Endothelial cell of umbilical vein (primary cell): ENCODE data around the gene ZFP57. TPM values are rescaled to one million over a fixed set of nuclear protein-coding genes. Genes with fewer than 3 reads are reported as not detected.

Experiments
- BruUV-seq: library from RNA; stranded (reverse); fragments of 400-500 nt; replicated peaks from 2 replicates; lab custom pipeline; 2021; lab: Mats Ljungman, UMichigan
- CTCF ChIA-PET: fragments of 300-600, 350-600 bp; sonication (Branson Sonifier 250); formaldehyde crosslinking; loops from one replicate; lab custom pipeline; 2021; ENCODE audit warnings: antibody characterized with exemption, inconsistent platforms; lab: Charles Lee
- POLR2A ChIA-PET: fragments of 300-600, 350-600 bp; sonication (Branson Sonifier 250); formaldehyde crosslinking; loops from one replicate; lab custom pipeline; 2021; ENCODE audit warnings: antibody characterized with exemption, inconsistent platforms; lab: Charles Lee
- DNase-seq: peaks from one replicate; pipeline ENCODE4 v3.0.0-alpha.2; 2011; ENCODE audit warnings: low read depth, low spot score
- FAIRE-seq: peaks from 2 replicates; lab custom pipeline; 2011; peaks lifted over from hg19 to GRCh38; lab: Jason Lieb, UNC
- H2AFZ ChIP-seq: 2 replicates; pipeline ENCODE4 v1.6.0; 2012; ENCODE audit warnings: low read depth, low read length, control low read depth, inconsistent platforms
- H3K27ac ChIP-seq: 2 replicates; pipeline ENCODE4 v1.5.1; 2011; ENCODE audit warnings: low read depth, mild to moderate bottlenecking, control low read depth, low read length, moderate library complexity; ENCODE audit not compliant: insufficient read depth
- H3K27me3 ChIP-seq, 2 experiments: 2 replicates each; pipeline versions ENCODE4 v1.6.0 to v1.6.1; 2011; ENCODE audit warnings: low read length in 2 of 2, mixed read lengths in 1 of 2; ENCODE audit not compliant: control insufficient read depth in 2 of 2, insufficient read depth in 2 of 2
- H3K36me3 ChIP-seq, 2 experiments: 2 replicates in 1 of 2; 3 replicates in 1 of 2; pipeline ENCODE4 v1.5.1; 2011; ENCODE audit warnings: low read length in 2 of 2, mild to moderate bottlenecking in 1 of 2, moderate library complexity in 1 of 2; ENCODE audit not compliant: control insufficient read depth in 2 of 2, insufficient read depth in 2 of 2; ENCODE audit errors: extremely low read depth in 1 of 2
- H3K4me1 ChIP-seq: 3 replicates; pipeline ENCODE4 v1.5.1; 2011; ENCODE audit warnings: mild to moderate bottlenecking, low read length; ENCODE audit not compliant: control insufficient read depth, insufficient read depth; ENCODE audit errors: extremely low read depth
- H3K4me2 ChIP-seq: 2 replicates; pipeline ENCODE4 v1.6.1; 2011; ENCODE audit warnings: low read length, control low read depth, mixed read lengths; ENCODE audit not compliant: insufficient read depth
- H3K4me3 ChIP-seq, 3 experiments: fragments of 200-600 bp in 1 of 3; sonication (generic), shearing (Covaris generic) in 1 of 3; replicated peaks in 1 of 3; 2 replicates each; pipeline ENCODE4 v1.5.1; 2011 to 2016; ENCODE audit warnings: control low read depth in 3 of 3, low read length in 3 of 3, mild to moderate bottlenecking in 2 of 3, inconsistent platforms in 1 of 3, low read depth in 1 of 3, moderate library complexity in 1 of 3; ENCODE audit not compliant: insufficient read depth in 1 of 3
- H3K79me2 ChIP-seq: 2 replicates; pipeline ENCODE4 v1.6.0; 2012; ENCODE audit warnings: low read length, inconsistent platforms; ENCODE audit not compliant: control insufficient read depth, insufficient read depth
- H3K9ac ChIP-seq: replicated peaks from 2 replicates; pipeline ENCODE3; 2011; ENCODE audit warnings: low read length, control low read depth; ENCODE audit not compliant: insufficient read depth; ENCODE audit errors: extremely low read depth
- H3K9me1 ChIP-seq: replicated peaks from 3 replicates; pipeline ENCODE4 v1.6.0; 2011; ENCODE audit warnings: mild to moderate bottlenecking, low read length; ENCODE audit not compliant: control insufficient read depth, insufficient read depth; ENCODE audit errors: extremely low read depth
- H3K9me3 ChIP-seq: replicated peaks from 2 replicates; pipeline ENCODE4 v1.5.1; 2012; ENCODE audit warnings: low read length, inconsistent platforms; ENCODE audit not compliant: control insufficient read depth, insufficient read depth
- H4K20me1 ChIP-seq: replicated peaks from 2 replicates; pipeline ENCODE3; 2011; ENCODE audit warnings: mild to moderate bottlenecking, low read length; ENCODE audit not compliant: control insufficient read depth, insufficient read depth; ENCODE audit errors: extremely low read depth
- EZH2 ChIP-seq: IDR thresholded peaks from 2 replicates; pipeline ENCODE4 v1.6.1; 2012; ENCODE audit warnings: borderline replicate concordance, low read depth, mild to moderate bottlenecking, moderate library complexity, low read length, inconsistent platforms; ENCODE audit not compliant: severe bottlenecking
- GATA2 ChIP-seq: IDR thresholded peaks from 2 replicates; pipeline ENCODE4 v1.7.0; 2011; ENCODE audit warnings: low read depth, mild to moderate bottlenecking, moderate library complexity, mixed read lengths, low read length; ENCODE audit not compliant: insufficient read length, insufficient read depth
- JUN ChIP-seq: IDR thresholded peaks from 2 replicates; pipeline ENCODE4 v1.6.1; 2011; ENCODE audit warnings: borderline replicate concordance, low read depth; ENCODE audit not compliant: insufficient read length, insufficient read depth
- MYC ChIP-seq: IDR thresholded peaks from one replicate; pipeline ENCODE4 v1.6.1; 2011; ENCODE audit warnings: mild to moderate bottlenecking, low read depth, low read length
- POLR2A ChIP-seq: IDR thresholded peaks from 2 replicates; pipeline ENCODE4 v1.6.1; 2012; ENCODE audit warnings: low read depth, mild to moderate bottlenecking, control low read depth, low read length
- dilution Hi-C: fragments of 300-500 bp; cut with MboI; formaldehyde crosslinking; loops from one replicate; pipeline ENCODE4 v1.15.0; 2019; ENCODE audit warnings: low sequenced_read_pairs; ENCODE audit not compliant: extremely low pct_ligation_motif_present
- intact Hi-C: fragments of 100-400 bp; cut with micrococcal nuclease; formaldehyde crosslinking; loops from one replicate; pipeline ENCODE4 v1.10.0; 2022
- polyA plus RNA-seq, 4 experiments: library from polyadenylated mRNA; depleted of rRNA in 3 of 4; stranded (reverse) in 3 of 4; unstranded in 1 of 4; fragments of >200 nt; gene quantifications; 2 replicates each; pipeline versions ENCODE4 v1.2.1 to v1.2.3, GENCODE V29; 2011 to 2012; ENCODE audit warnings: missing spikeins in 1 of 4
- total RNA-seq: library from RNA; stranded (reverse); gene quantifications from 2 replicates; pipeline ENCODE4 v1.2.3, GENCODE V29; 2021
- TF ChIP-seq, protein P1 (sequence below), 2 donors: IDR thresholded peaks; 1 replicate in 1 of 2; 2 replicates in 1 of 2; pipeline ENCODE4 v1.5.1; 2011; ENCODE audit warnings: low read length in 2 of 2, mild to moderate bottlenecking in 2 of 2, moderate library complexity in 2 of 2, control low read depth in 1 of 2, inconsistent platforms in 1 of 2, low read depth in 1 of 2; ENCODE audit not compliant: insufficient read depth in 1 of 2; ENCODE audit errors: extremely low read depth in 1 of 2

ZFP57 gene
- total and polyA plus RNA-seq, 2 donors (not counting 3 experiments of a cell fraction or from before 2014, with no cell fraction given) = 0.07 TPM; not detected in 1

DNA sequence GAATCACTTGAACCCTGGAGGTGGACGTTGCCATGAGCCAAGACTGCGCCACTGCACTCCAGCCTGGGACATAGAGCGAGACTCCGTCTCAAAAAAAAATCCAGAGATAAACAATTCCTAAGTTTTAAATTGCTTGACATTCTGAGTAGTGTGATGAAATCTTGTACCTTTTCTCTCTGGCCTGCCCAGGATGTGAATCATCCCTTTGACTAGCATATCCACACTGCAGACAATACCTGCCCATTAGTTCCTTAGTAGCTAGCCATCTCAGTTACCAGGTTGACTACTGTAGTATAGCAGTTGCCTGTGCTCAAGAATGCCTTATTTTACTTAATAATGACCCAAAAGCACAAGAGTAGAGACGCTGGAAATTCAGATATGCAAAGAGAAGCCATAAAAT is 2.8 kb downstream of the ZFP57 start:
- no peak overlapping the region for H3K4me2 ChIP-seq

More for the DNA sequence above, 2.8 kb downstream of the ZFP57 start:
- POLR2A ChIA-PET = no interaction called here
- H2AFZ ChIP-seq = no peak overlapping the region
- no peaks in the 10 kb centered on the region for H3K36me3 ChIP-seq
- H3K79me2 ChIP-seq = no peaks in the 10 kb centered on the region
- peaks cover 0 to 2% of the 10 kb centered on the region in 2 experiments for H3K27me3 ChIP-seq
- H4K20me1 ChIP-seq = no peaks in the 10 kb centered on the region
- H3K9ac ChIP-seq = no peak overlapping the region
- FAIRE-seq (no peak), DNase-seq (no peak)
- H3K4me3 ChIP-seq = no peak overlapping the region
- no TSS peak for BruUV-seq
- intact Hi-C loops (no loop called here), dilution Hi-C loops (no loop called here)
- CTCF ChIA-PET = interaction anchor here (1.6 to 2.2 kb wide), 2 partner anchors 14 to 28 kb away, joined by 3 to 7 read pairs; no protein-coding TSS in a partner anchor
- H3K9me1 ChIP-seq = no peaks in the 10 kb centered on the region
- TF ChIP-seq MYC (no peak), GATA2 (no peak), EZH2 (no peak), JUN (no peak), POLR2A (no peak)
- TF ChIP-seq, protein P1, sequence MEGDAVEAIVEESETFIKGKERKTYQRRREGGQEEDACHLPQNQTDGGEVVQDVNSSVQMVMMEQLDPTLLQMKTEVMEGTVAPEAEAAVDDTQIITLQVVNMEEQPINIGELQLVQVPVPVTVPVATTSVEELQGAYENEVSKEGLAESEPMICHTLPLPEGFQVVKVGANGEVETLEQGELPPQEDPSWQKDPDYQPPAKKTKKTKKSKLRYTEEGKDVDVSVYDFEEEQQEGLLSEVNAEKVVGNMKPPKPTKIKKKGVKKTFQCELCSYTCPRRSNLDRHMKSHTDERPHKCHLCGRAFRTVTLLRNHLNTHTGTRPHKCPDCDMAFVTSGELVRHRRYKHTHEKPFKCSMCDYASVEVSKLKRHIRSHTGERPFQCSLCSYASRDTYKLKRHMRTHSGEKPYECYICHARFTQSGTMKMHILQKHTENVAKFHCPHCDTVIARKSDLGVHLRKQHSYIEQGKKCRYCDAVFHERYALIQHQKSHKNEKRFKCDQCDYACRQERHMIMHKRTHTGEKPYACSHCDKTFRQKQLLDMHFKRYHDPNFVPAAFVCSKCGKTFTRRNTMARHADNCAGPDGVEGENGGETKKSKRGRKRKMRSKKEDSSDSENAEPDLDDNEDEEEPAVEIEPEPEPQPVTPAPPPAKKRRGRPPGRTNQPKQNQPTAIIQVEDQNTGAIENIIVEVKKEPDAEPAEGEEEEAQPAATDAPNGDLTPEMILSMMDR (IDR thresholded peaks at IDR 0.05; ENCODE audit: extremely low read depth in 1 of 2, insufficient read depth in 1 of 2, low read depth in 1 of 2, low read length in 2 of 2) = no peak
- no peaks in the 10 kb centered on the region for H3K9me3 ChIP-seq
- H3K4me1 ChIP-seq = no peaks in the 10 kb centered on the region
- no peak overlapping the region for H3K27ac ChIP-seq
